ENCODE data around the gene CADPS2.

The CADPS2 gene

GRCh38 chr7:122429926-122430325, 456.3 kb downstream of the CADPS2 start:
- no peak for DNase-seq

DNA sequence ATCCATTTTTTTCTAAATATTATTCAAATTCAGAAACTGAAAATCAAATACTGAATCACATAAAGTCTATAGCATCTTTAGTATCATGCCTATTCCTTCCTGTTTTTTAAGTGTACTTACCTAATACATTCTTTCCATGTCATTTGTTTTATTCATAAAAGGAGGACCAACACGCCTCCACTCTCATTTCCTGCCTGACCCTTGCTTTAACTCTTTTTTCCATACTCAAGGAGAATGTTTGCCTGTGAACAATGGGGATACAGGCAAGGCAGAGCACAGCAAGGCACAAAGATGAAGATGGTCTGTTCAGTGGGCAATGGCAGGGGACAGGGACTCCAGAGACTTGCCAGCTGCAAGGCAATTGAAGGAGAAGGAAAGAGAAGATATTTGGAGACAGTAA, 460.5 kb downstream of the CADPS2 start:
- DNase-seq = no peak

GRCh38 chr7:122423591-122423990, 462.7 kb downstream of the CADPS2 start:
- no peak for DNase-seq

- DNase-seq = no peak
Observed at GRCh38 chr7:122416336-122416735, 469.9 kb downstream of the CADPS2 start.

GRCh38 chr7:122415510-122415909, 470.8 kb downstream of the CADPS2 start:
- no peak for DNase-seq

GRCh38 chr7:122413339-122413738, 472.9 kb downstream of the CADPS2 start:
- no peak for DNase-seq

DNA sequence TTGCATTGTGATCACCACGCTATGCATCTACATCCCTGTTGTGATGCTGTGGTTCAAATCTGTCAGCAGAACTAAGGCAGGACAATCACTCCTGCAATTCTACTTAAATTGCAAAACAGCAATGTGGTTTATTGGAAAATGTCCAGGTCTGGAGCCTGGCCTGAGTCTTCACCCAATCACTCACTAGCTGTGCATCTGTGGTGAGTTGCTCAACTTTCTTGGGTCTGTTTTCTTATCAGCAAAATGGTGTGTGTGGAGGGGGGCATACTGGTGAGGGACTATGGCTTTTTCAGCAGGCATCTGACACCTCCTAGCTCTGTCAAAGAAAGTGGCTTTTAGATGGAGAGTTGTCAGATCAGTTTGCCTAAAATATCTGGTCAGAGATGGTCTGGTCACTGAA, 473.4 kb downstream of the CADPS2 start:
- DNase-seq = no peak

- DNase-seq = no peak
Observed at GRCh38 chr7:122412441-122412840, 473.8 kb downstream of the CADPS2 start.

GRCh38 chr7:122407195-122407594, 479.1 kb downstream of the CADPS2 start:
- no peak for DNase-seq

DNA sequence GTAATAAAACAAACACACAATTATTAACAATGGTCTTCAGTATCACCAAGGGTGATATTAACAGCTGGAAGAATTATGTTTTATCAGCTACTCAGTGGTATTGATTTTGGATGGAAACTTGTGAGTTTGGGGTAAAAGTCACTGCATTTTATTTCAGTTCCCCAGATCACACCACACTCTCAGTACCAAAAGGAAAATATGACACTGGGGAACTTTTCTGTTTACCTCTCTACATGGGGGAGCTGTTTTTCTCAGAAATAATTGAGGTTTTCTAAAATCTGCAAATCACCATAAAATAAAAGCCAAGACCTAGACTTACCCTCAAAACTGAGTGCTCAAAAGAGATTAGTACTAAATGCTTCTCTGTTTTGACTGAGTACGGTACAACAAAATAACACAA, 483.1 kb downstream of the CADPS2 start:
- DNase-seq = no peak

- DNase-seq = no peak
Observed at GRCh38 chr7:122402235-122402634, 484.0 kb downstream of the CADPS2 start.

- DNase-seq = no peak
Observed at GRCh38 chr7:122397381-122397780, 488.9 kb downstream of the CADPS2 start.

DNA sequence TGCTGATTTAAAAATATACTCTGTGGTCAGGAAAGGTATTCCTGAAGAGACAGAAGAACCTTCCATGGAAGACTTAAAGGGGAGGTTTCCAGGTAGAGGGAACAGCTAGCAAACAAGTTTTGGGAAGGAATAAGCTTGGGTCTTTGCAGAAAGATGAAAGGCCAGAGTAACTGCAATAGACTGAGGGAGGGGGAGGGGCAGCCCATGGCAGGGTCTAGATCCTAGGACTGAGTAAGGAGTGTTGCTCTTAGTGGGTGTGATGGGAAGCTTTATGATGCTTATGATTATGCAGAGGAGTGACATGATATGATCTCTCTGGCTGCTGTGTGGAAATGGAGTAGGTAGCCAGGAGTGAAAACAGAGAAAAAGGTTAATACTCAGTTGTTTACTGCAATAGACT, 491.7 kb downstream of the CADPS2 start:
- no peak for DNase-seq

- no peak for DNase-seq
Observed at GRCh38 chr7:122384528-122384927, 501.7 kb downstream of the CADPS2 start.

DNA sequence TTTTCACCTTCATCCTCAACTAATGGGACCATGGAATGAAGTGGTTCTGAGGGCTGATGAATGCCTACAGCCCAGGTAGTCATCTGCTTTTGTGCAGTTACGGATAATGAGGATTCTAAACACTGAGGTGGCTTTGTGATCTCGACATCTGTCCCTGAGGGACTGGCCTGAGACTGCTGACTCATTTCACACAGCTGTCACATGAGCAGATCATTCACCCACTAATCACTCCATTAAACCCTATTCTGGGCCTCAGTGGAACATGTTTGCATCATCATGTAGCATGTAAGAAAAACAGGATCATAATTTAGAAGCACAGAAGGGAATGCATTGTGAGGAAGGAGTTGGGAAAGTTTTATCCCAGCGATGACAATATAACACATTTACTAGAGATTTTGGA, 502.3 kb downstream of the CADPS2 start:
- no peak for DNase-seq

DNA sequence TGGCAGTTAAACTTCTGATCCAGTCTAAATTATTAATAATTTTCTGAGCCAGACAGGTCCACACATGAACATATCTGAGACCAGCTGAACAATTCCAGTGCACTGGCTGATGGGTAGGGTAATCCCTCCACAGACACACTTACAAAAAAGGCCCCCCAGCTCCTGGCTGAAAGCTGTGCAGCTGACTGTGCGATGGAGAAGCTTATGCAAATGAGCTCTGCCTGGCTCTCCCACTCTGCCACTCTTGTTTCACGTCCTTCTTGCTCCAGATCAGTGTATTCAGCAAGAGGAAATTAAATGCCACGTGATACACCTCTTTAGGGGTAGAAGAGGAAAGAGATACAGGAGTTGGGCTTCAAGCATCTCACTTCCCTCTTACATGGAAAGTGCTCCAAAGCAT, 505.3 kb downstream of the CADPS2 start:
- DNase-seq = no peak

GRCh38 chr7:122379491-122379890, 506.8 kb downstream of the CADPS2 start:
- DNase-seq = no peak

- DNase-seq = no peak
Observed at GRCh38 chr7:122369756-122370155, 516.5 kb downstream of the CADPS2 start.

DNA sequence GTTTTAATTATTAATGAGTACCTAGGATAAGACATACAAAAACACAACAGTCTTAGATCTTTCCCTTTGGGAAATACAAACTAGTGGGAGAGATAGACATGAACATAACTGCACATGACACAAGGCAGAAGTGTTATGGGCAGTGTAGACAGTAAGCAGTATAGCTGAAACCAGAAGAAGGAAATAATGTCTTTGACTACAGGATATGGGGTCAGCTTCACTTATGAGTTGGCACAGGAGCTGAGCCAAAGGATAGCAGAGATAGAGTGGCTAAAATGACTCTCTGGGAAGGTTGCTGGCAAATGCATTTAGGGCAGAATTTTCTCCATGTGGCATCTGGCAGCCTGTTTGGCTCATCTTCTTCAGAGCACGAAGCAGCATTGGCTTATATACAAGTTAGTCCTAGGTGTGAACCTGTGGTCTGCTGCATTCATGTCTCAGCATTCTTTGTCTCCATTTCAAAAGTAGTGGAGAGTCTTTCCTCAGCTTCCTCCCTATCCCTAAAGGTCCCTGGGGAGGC, 521.4 kb downstream of the CADPS2 start:
- no peak for DNase-seq

DNA sequence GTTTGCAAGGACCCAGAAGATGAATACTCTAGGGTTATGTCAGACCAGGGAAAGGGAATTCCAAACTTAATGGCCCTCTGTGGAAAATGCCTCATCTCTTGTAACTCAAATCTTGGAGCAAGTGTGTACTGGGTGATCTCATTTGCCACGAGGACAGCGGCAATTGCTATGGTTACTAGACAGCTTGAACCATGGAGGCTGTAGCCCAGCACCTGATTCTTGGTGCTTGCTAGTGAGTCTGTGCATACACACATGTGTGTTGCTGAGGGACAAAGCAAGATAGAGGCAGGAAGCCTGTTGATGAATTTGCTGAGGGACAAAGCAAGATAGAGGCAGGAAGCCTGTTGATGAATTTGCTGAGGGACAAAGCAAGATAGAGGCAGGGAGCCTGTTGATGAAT, 523.1 kb downstream of the CADPS2 start:
- DNase-seq = no peak

DNA sequence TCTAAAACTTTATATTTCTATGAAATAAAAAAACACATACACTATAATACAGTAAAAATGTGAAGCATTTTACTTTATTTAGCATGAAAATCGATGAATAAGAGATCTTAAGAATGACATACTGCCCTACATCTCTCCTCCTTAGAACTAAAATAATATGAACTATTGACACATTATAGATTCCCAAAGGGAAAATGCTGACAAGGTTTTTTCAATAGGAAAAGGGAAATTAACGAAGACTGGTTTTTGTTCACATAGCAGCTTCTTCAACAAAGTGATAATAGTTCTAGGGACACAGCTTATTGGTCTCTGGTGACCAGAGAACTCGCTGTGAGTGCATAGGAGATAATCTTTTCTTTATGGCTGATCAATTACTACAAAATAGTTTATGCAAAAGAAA, 523.8 kb downstream of the CADPS2 start:
- no peak for DNase-seq

DNA sequence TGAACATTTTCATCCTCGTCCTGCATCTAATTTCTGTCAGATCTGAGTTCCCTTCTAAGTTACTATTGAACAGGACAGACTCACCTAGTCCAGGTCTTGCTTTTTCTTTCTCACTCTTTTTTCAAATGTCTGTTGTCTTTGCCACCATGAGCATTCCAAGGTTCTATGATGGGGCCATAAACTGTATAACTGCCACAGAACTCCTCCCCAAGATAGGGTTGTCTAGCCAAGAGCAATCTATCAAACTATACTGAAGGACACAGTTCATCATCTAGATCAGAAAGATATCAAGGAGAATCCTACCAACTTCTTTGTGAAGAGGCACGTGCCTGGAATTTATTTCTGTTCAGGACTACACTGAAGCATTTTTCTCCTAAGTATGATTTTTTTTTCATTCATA, 531.6 kb downstream of the CADPS2 start:
- DNase-seq = no peak

- DNase-seq = no peak
Observed at GRCh38 chr7:122352454-122352853, 533.8 kb downstream of the CADPS2 start.

DNA sequence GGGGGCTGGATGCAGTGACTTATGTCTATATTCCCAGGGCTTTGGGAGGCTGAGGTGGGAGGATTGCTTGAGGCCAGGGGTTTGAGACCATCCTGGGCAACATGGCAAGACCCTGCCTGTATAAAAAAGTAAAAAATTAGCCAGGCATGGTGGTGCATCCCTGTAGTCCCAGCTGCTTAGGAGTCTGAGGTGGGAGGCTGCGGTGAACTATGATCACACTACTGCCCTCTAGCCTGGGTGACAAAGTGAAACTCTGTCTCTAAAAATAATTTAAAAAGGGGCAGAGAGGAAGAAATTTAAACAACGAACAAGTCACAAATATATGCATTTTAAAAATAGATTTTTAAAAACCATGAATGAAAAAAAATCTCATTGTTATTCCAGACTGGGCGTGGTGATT, 535.6 kb downstream of the CADPS2 start:
- no peak for DNase-seq

GRCh38 chr7:122344303-122344620, 542.0 kb downstream of the CADPS2 start:
- no peak for DNase-seq

All from activated naive CD4-positive, alpha-beta T cell treated with Interleukin-2 at 50 U/mL for 16 hours (primary cell).